Panc1 (cell line): ENCODE measurements around the gene IL37. TPM values are rescaled to one million over a fixed set of nuclear protein-coding genes. Genes with fewer than 3 reads are reported as not detected.

Experiments used
- ATAC-seq: fragments of 200-7000 bp; cut with Tn5 transposase; 2 replicates; pipeline ENCODE4 v1.9.1; 2020; ENCODE audit warnings: mild to moderate bottlenecking, moderate library complexity
- BruUV-seq: library from RNA; stranded (reverse); fragments of 400-500 nt; replicated peaks from 2 replicates; lab custom pipeline; 2021; lab: Mats Ljungman, UMichigan
- CTCF ChIA-PET: fragments of 300-600 bp; sonication (Branson Sonifier 250); formaldehyde crosslinking; loops from one replicate; lab custom pipeline; 2022; ENCODE audit warnings: antibody characterized with exemption; lab: Charles Lee
- POLR2A ChIA-PET: fragments of 300-600 bp; sonication (Branson Sonifier 250); formaldehyde crosslinking; loops from one replicate; lab custom pipeline; 2022; ENCODE audit warnings: antibody characterized with exemption; lab: Charles Lee
- DNase-seq: peaks from one replicate; pipeline ENCODE4 v3.0.0-alpha.2; 2010; ENCODE audit warnings: low read depth, low spot score
- H3K27ac ChIP-seq: 2 replicates; pipeline ENCODE4 v1.5.1; 2011; ENCODE audit warnings: mild to moderate bottlenecking, low read length, inconsistent platforms
- H3K27me3 ChIP-seq: fragments of 200-500 bp; sonication (Bioruptor generic); 2 replicates; pipeline ENCODE4 v1.6.0; 2014; ENCODE audit warnings: low read length, inconsistent platforms; ENCODE audit not compliant: control insufficient read depth, insufficient read depth
- H3K36me3 ChIP-seq: fragments of 200-500 bp; sonication (Bioruptor generic); 2 replicates; pipeline ENCODE4 v1.5.1; 2014; ENCODE audit warnings: inconsistent platforms, mild to moderate bottlenecking, low read length, moderate library complexity; ENCODE audit not compliant: control insufficient read depth, insufficient read depth
- H3K4me1 ChIP-seq: 2 replicates; pipeline ENCODE4 v1.5.1; 2011; ENCODE audit warnings: inconsistent platforms, mild to moderate bottlenecking, low read length, moderate library complexity; ENCODE audit not compliant: control insufficient read depth, insufficient read depth
- H3K4me3 ChIP-seq, 2 experiments: 2 replicates each; pipeline ENCODE4 v1.5.1; 2011 to 2012; ENCODE audit warnings: low read depth in 2 of 2, low read length in 2 of 2, mild to moderate bottlenecking in 2 of 2, inconsistent platforms in 1 of 2, moderate library complexity in 1 of 2
- H3K9me3 ChIP-seq: fragments of 200-500 bp; sonication (Bioruptor generic); 2 replicates; pipeline ENCODE4 v1.5.1; 2014; ENCODE audit warnings: low read depth, mild to moderate bottlenecking, inconsistent platforms, low read length, moderate library complexity; ENCODE audit not compliant: control insufficient read depth, insufficient read depth
- POLR2AphosphoS5 ChIP-seq: IDR thresholded peaks from 2 replicates; pipeline ENCODE4 v1.6.1; 2012; ENCODE audit warnings: mild to moderate bottlenecking, low read depth, low read length, moderate library complexity
- SIN3A ChIP-seq: IDR thresholded peaks from 2 replicates; pipeline ENCODE4 v1.6.1; 2012; ENCODE audit warnings: low read depth, mild to moderate bottlenecking, low read length, moderate library complexity, borderline replicate concordance; ENCODE audit not compliant: insufficient read depth
- TCF7L2 ChIP-seq: IDR thresholded peaks from 2 replicates; pipeline ENCODE4 v1.6.1; 2011; ENCODE audit warnings: mild to moderate bottlenecking, low read depth, low read length, inconsistent platforms
- in situ Hi-C: cut with HindIII; loops from 2 replicates; pipeline ENCODE4 v1.10.0; 2016; ENCODE audit warnings: low sequenced_read_pairs, low pct_unique_long_range_greater_than_20kb
- intact Hi-C: fragments of 100-400 bp; cut with micrococcal nuclease; formaldehyde crosslinking; loops from one replicate; pipeline ENCODE4 v1.10.0; 2022; ENCODE audit not compliant: unreplicated experiment
- total RNA-seq: library from RNA; stranded (reverse); gene quantifications from one replicate; pipeline ENCODE4 v1.2.1, GENCODE V29; 2021; ENCODE audit not compliant: unreplicated experiment
- TF ChIP-seq, protein P1 (sequence below), 2 experiments: IDR thresholded peaks; 2 replicates each; pipeline ENCODE4 v1.6.1; 2011 to 2012; ENCODE audit warnings: low read depth in 2 of 2, control low read depth in 1 of 2, low read length in 1 of 2, mild to moderate bottlenecking in 1 of 2, moderate library complexity in 1 of 2; ENCODE audit not compliant: insufficient read depth in 1 of 2
- TF ChIP-seq, protein P2 (sequence below): fragments of 450-650 bp; IDR thresholded peaks from 2 replicates; pipeline ENCODE4 v1.5.1; 2017; ENCODE audit warnings: mild to moderate bottlenecking

Gene IL37
- total RNA-seq, 1 experiment from 2014 or later: not detected

DNA sequence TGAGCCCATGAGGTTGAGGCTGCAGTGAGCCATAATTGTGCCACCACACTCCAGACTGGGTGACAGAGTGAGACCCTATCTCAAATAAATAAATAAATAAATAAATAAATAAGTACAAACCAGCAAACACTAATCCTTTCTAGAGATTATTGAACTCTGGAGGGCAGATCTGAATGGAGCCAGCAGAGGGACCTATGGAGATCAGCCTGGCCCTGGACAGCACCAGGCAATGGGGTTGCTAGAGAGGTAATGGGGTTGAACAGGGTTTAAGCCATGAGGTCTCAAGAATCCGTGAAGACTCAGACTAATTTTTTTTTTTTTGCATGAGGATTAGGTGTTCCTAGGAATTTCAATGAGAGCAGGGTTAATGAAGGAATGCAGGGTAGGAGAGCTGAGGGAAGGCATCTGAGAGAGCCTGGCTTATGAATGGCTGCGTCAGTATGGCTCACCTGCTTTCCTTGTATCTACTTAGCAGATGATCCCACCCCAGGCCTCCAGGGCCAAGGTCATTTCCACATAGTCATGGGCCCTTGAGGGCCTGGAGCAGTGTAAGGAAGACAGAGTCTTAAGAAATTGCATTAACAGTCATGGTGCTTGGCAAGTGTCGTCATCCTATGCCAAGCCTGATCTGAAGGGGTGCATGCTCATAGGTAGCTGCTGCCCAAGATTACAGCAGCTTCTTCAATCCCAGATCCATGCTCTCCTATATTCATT lies 34.6 kb upstream of the IL37 start:
- in situ Hi-C loops: no loop called here
- POLR2A ChIA-PET: no interaction called here
- BruUV-seq: no TSS peak

DNA sequence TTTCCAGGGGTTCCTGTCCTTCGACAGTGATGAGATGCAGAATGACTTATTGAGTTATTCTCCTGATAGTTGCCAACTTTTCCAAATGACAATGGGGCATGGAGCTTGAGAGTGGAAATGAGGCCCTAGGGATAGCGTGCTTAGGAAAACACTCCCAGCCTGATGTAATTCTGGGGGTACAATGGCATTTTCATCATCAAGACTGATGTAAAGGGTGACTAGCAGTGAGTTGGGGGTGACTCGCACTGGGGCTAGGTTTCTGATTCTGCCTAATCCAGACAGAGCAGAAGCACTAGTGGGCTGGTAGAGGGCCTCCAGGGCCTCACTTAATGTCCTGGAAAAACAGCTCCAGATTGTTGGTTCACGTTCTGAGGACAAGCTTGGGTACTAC lies 34.0 kb upstream of the IL37 start:
- ChIA-PET CTCF (interaction anchor here (0.6 kb wide), 1 partner anchor 26 kb away, joined by 5 read pairs; no protein-coding TSS in a partner anchor), POLR2A (no interaction called here)
- intact Hi-C loops: no loop called here
- Histone ChIP-seq H3K9me3 (no peaks in the 10 kb centered on the region), H3K36me3 (no peaks in the 10 kb centered on the region), H3K4me1 (no peaks in the 10 kb centered on the region; the same call in 1 of the 2 replicates), H3K27me3 (peaks cover 9% of the 10 kb centered on the region), H3K27ac (no peak overlapping the region), H3K4me3 (no peak overlapping the region)
- in situ Hi-C loops: no loop called here
- no TSS peak for BruUV-seq
- no peak for ATAC-seq
- DNase-seq: no peak
- TF ChIP-seq SIN3A (no peak), TCF7L2 (no peak), POLR2AphosphoS5 (no peak)
- TF ChIP-seq, protein P1, sequence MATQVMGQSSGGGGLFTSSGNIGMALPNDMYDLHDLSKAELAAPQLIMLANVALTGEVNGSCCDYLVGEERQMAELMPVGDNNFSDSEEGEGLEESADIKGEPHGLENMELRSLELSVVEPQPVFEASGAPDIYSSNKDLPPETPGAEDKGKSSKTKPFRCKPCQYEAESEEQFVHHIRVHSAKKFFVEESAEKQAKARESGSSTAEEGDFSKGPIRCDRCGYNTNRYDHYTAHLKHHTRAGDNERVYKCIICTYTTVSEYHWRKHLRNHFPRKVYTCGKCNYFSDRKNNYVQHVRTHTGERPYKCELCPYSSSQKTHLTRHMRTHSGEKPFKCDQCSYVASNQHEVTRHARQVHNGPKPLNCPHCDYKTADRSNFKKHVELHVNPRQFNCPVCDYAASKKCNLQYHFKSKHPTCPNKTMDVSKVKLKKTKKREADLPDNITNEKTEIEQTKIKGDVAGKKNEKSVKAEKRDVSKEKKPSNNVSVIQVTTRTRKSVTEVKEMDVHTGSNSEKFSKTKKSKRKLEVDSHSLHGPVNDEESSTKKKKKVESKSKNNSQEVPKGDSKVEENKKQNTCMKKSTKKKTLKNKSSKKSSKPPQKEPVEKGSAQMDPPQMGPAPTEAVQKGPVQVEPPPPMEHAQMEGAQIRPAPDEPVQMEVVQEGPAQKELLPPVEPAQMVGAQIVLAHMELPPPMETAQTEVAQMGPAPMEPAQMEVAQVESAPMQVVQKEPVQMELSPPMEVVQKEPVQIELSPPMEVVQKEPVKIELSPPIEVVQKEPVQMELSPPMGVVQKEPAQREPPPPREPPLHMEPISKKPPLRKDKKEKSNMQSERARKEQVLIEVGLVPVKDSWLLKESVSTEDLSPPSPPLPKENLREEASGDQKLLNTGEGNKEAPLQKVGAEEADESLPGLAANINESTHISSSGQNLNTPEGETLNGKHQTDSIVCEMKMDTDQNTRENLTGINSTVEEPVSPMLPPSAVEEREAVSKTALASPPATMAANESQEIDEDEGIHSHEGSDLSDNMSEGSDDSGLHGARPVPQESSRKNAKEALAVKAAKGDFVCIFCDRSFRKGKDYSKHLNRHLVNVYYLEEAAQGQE (IDR thresholded peaks at IDR 0.05; ENCODE audit: insufficient read depth in 1 of 2, low read depth in 2 of 2, low read length in 1 of 2): no peak
- TF ChIP-seq, protein P2, sequence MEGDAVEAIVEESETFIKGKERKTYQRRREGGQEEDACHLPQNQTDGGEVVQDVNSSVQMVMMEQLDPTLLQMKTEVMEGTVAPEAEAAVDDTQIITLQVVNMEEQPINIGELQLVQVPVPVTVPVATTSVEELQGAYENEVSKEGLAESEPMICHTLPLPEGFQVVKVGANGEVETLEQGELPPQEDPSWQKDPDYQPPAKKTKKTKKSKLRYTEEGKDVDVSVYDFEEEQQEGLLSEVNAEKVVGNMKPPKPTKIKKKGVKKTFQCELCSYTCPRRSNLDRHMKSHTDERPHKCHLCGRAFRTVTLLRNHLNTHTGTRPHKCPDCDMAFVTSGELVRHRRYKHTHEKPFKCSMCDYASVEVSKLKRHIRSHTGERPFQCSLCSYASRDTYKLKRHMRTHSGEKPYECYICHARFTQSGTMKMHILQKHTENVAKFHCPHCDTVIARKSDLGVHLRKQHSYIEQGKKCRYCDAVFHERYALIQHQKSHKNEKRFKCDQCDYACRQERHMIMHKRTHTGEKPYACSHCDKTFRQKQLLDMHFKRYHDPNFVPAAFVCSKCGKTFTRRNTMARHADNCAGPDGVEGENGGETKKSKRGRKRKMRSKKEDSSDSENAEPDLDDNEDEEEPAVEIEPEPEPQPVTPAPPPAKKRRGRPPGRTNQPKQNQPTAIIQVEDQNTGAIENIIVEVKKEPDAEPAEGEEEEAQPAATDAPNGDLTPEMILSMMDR: no peak

More for the DNA sequence above, 34.6 kb upstream of the IL37 start:
- Histone ChIP-seq H3K27me3 (peaks cover 13% of the 10 kb centered on the region), H3K4me1 (no peaks in the 10 kb centered on the region; the same call in 1 of the 2 replicates), H3K4me3 (no peak overlapping the region), H3K36me3 (no peaks in the 10 kb centered on the region), H3K9me3 (no peaks in the 10 kb centered on the region), H3K27ac (no peak overlapping the region)
- DNase-seq: no peak
- CTCF ChIA-PET: interaction anchor here (0.6 kb wide), 1 partner anchor 25 kb away, joined by 5 read pairs; no protein-coding TSS in a partner anchor
- no peak for ATAC-seq
- intact Hi-C loops: no loop called here
- TF ChIP-seq TCF7L2: no peak
- TF ChIP-seq POLR2AphosphoS5: no peak
- TF ChIP-seq SIN3A: no peak
- TF ChIP-seq, protein P2: no peak
- TF ChIP-seq, protein P1 (IDR thresholded peaks at IDR 0.05; ENCODE audit: insufficient read depth in 1 of 2, low read depth in 2 of 2, low read length in 1 of 2): no peak
